Adipocyte (in vitro differentiated cells): ENCODE data around the gene EMP2.
"Not testable (repeated sequence)": the region's sequence is repeated elsewhere in the genome, so short reads cannot be mapped to it uniquely, and the experiment has no call there.

Experiments
- DNase-seq: peaks from one replicate; pipeline ENCODE4 v3.0.0-alpha.2; 2015; ENCODE audit warnings: low read depth
- H3K27me3 ChIP-seq: replicated peaks from 2 replicates; pipeline ENCODE4 v1.7.0; 2013; ENCODE audit warnings: mild to moderate bottlenecking, low read length, moderate library complexity; ENCODE audit not compliant: control insufficient read depth, insufficient read depth
- H3K36me3 ChIP-seq: 2 replicates; pipeline ENCODE4 v1.7.0; 2013; ENCODE audit warnings: low read length, mild to moderate bottlenecking, moderate library complexity; ENCODE audit not compliant: control insufficient read depth, insufficient read depth, severe bottlenecking
- H3K4me1 ChIP-seq: 2 replicates; pipeline ENCODE4 v1.7.0; 2013; ENCODE audit warnings: mild to moderate bottlenecking, low read length, moderate library complexity; ENCODE audit not compliant: control insufficient read depth, insufficient read depth
- H3K4me3 ChIP-seq: 2 replicates; pipeline ENCODE4 v1.7.0; 2013; ENCODE audit warnings: mild to moderate bottlenecking, low read length, moderate library complexity
- H3K9ac ChIP-seq: 2 replicates; pipeline ENCODE4 v1.7.0; 2013; ENCODE audit warnings: mild to moderate bottlenecking, low read length, moderate library complexity
- H3K9me3 ChIP-seq: 2 replicates; pipeline ENCODE4 v1.7.0; 2013; ENCODE audit warnings: mild to moderate bottlenecking, low read length, moderate library complexity; ENCODE audit not compliant: control insufficient read depth

The EMP2 gene

GRCh38 chr16:10579965-10580882 lies at the start of gene EMP2:
TSS of gene EMP2 (minus strand) at chr16:10580598. CDS start at chr16:10547617, 32,981 bp downstream.
- Histone ChIP-seq H3K4me1 (peaks cover 49% of the 10 kb centered on the region), H3K9ac (peak within 1 kb of the TSS; percentile 83), H3K4me3 (peak within 1 kb of the TSS; percentile 84), H3K36me3 (no peaks in the 10 kb centered on the region), H3K9me3 (no peaks in the 10 kb centered on the region), H3K27me3 (no peaks in the 10 kb centered on the region)
- DNase-seq = peak; percentile 94

- Histone ChIP-seq H3K36me3 (no peaks in the 10 kb centered on the region), H3K9me3 (peaks cover 5% of the 10 kb centered on the region), H3K27me3 (peaks cover 25% of the 10 kb centered on the region), H3K9ac (no peak overlapping the region), H3K4me1 (no peaks in the 10 kb centered on the region), H3K4me3 (no peak overlapping the region)
- DNase-seq = no peak
These were observed 49.2 kb upstream of the EMP2 start for GRCh38 chr16:10629592-10629963.

- Histone ChIP-seq H3K4me1 (no peaks in the 10 kb centered on the region), H3K4me3 (no peak overlapping the region), H3K9ac (no peak overlapping the region), H3K27me3 (no peaks in the 10 kb centered on the region), H3K9me3 (no peaks in the 10 kb centered on the region), H3K36me3 (no peaks in the 10 kb centered on the region)
- no peak for DNase-seq
These were observed 45.4 kb upstream of the EMP2 start for GRCh38 chr16:10625595-10626357.

GRCh38 chr16:10624527-10624926 lies 44.1 kb upstream of the EMP2 start:
- DNase-seq = no peak
- Histone ChIP-seq H3K9ac (no peak overlapping the region), H3K36me3 (no peaks in the 10 kb centered on the region), H3K9me3 (no peaks in the 10 kb centered on the region), H3K27me3 (peaks cover 4% of the 10 kb centered on the region), H3K4me3 (no peak overlapping the region), H3K4me1 (peaks cover 5% of the 10 kb centered on the region)

- Histone ChIP-seq H3K9ac (no peak overlapping the region), H3K4me3 (no peak overlapping the region), H3K36me3 (no peaks in the 10 kb centered on the region), H3K4me1 (peaks cover 11% of the 10 kb centered on the region), H3K9me3 (no peaks in the 10 kb centered on the region), H3K27me3 (peaks cover 11% of the 10 kb centered on the region)
- DNase-seq = no peak
These were observed 42.7 kb upstream of the EMP2 start for GRCh38 chr16:10623059-10623458.

GRCh38 chr16:10622036-10622921 lies 41.9 kb upstream of the EMP2 start:
- Histone ChIP-seq H3K9ac (no peak overlapping the region), H3K9me3 (no peaks in the 10 kb centered on the region), H3K27me3 (peaks cover 11% of the 10 kb centered on the region), H3K4me1 (peaks cover 15% of the 10 kb centered on the region), H3K36me3 (no peaks in the 10 kb centered on the region), H3K4me3 (no peak overlapping the region)
- DNase-seq = no peak

- H3K4me1 ChIP-seq = peaks cover 23% of the 10 kb centered on the region
- peaks cover 11% of the 10 kb centered on the region for H3K27me3 ChIP-seq
- H3K4me3 ChIP-seq, H3K9ac ChIP-seq, H3K9me3 ChIP-seq, H3K36me3 ChIP-seq, DNase-seq: not testable (repeated sequence)
These were observed 41.0 kb upstream of the EMP2 start for GRCh38 chr16:10621216-10621949.

- H3K27me3 ChIP-seq = peaks cover 11% of the 10 kb centered on the region
- H3K36me3 ChIP-seq = no peaks in the 10 kb centered on the region
- peaks cover 23% of the 10 kb centered on the region for H3K4me1 ChIP-seq
- no peak overlapping the region for H3K4me3 ChIP-seq
- no peak for DNase-seq
- no peaks in the 10 kb centered on the region for H3K9me3 ChIP-seq
- H3K9ac ChIP-seq = no peak overlapping the region
These were observed 39.7 kb upstream of the EMP2 start for GRCh38 chr16:10620120-10620519.

- H3K9me3 ChIP-seq = no peaks in the 10 kb centered on the region
- no peaks in the 10 kb centered on the region for H3K36me3 ChIP-seq
- H3K4me3 ChIP-seq = no peak overlapping the region
- peaks cover 23% of the 10 kb centered on the region for H3K4me1 ChIP-seq
- DNase-seq = no peak
- peaks cover 11% of the 10 kb centered on the region for H3K27me3 ChIP-seq
- H3K9ac ChIP-seq = no peak overlapping the region
These were observed 39.0 kb upstream of the EMP2 start for GRCh38 chr16:10619271-10619849.

GRCh38 chr16:10618710-10619209 lies 38.4 kb upstream of the EMP2 start:
- no peak overlapping the region for H3K4me3 ChIP-seq
- no peak overlapping the region for H3K9ac ChIP-seq
- no peaks in the 10 kb centered on the region for H3K9me3 ChIP-seq
- H3K4me1 ChIP-seq = peaks cover 23% of the 10 kb centered on the region
- H3K27me3 ChIP-seq = peaks cover 11% of the 10 kb centered on the region
- H3K36me3 ChIP-seq = no peaks in the 10 kb centered on the region
- no peak for DNase-seq
